HepG2 (cell line): ENCODE measurements around the gene RNF113A. TPM values are rescaled to one million over a fixed set of nuclear protein-coding genes. Genes with fewer than 3 reads are reported as not detected.

Experiments
- ATF6 ChIP-seq: sonication (generic); formaldehyde crosslinking; conservative IDR thresholded peaks from 2 replicates; pipeline ENCODE4 v1.4.0; 2020; ENCODE audit warnings: missing genetic modification reagents
- ELK4 ChIP-seq: sonication (generic); formaldehyde crosslinking; IDR thresholded peaks from 2 replicates; pipeline ENCODE4 v1.9.0; 2021; ENCODE audit warnings: missing genetic modification reagents, borderline replicate concordance
- FOXC1 ChIP-seq: sonication (generic); formaldehyde crosslinking; IDR thresholded peaks from 2 replicates; pipeline ENCODE4 v1.8.0; 2022; ENCODE audit warnings: mild to moderate bottlenecking, missing genetic modification reagents, borderline replicate concordance
- HHEX ChIP-seq: IDR thresholded peaks from 2 replicates; pipeline ENCODE4 v1.6.1; 2016; ENCODE audit warnings: control low read depth
- HNRNPH1 ChIP-seq: fragments of 200-400 bp; formaldehyde crosslinking; optimal IDR thresholded peaks from 2 replicates; pipeline ENCODE3; 2017; ENCODE audit warnings: mild to moderate bottlenecking, low read depth, low read length
- KDM6A ChIP-seq: IDR thresholded peaks from 2 replicates; pipeline ENCODE4 v1.6.1; 2016; ENCODE audit warnings: low read depth
- NFKBIZ ChIP-seq: IDR thresholded peaks from 2 replicates; pipeline ENCODE4 v1.6.1; 2018; ENCODE audit warnings: missing genetic modification reagents, missing compliant biosample characterization
- NR3C1 ChIP-seq: sonication (generic); formaldehyde crosslinking; IDR thresholded peaks from 2 replicates; pipeline ENCODE4 v1.4.0; 2020; ENCODE audit warnings: missing genetic modification reagents
- PHF5A ChIP-seq: IDR thresholded peaks from one replicate; pipeline ENCODE4 v1.6.1; 2018; ENCODE audit warnings: low read depth, missing genetic modification reagents; ENCODE audit not compliant: unreplicated experiment
- PITX1 ChIP-seq: sonication (generic); formaldehyde crosslinking; IDR thresholded peaks from 2 replicates; pipeline ENCODE4 v1.5.1; 2020; ENCODE audit warnings: mild to moderate bottlenecking, missing genetic modification reagents
- POLR2A ChIP-seq, 2 experiments: IDR thresholded peaks; 2 replicates each; pipeline ENCODE4 v1.6.1; 2011; ENCODE audit warnings: low read depth in 2 of 2, low read length in 2 of 2, mild to moderate bottlenecking in 1 of 2, moderate library complexity in 1 of 2; ENCODE audit not compliant: insufficient read depth in 1 of 2
- RFX5 ChIP-seq: IDR thresholded peaks from 2 replicates; pipeline ENCODE4 v1.6.1; 2011; ENCODE audit warnings: low read depth, low read length, improper control_type of control experiment
- SP140L ChIP-seq: sonication (generic); formaldehyde crosslinking; IDR thresholded peaks from 2 replicates; pipeline ENCODE4 v1.4.0; 2020; ENCODE audit warnings: missing genetic modification reagents, borderline replicate concordance
- ZBTB39 ChIP-seq: sonication (generic); formaldehyde crosslinking; IDR thresholded peaks from 2 replicates; pipeline ENCODE4 v1.5.0; 2020; ENCODE audit warnings: missing genetic modification reagents
- ZBTB7A ChIP-seq: sonication (generic); formaldehyde crosslinking; IDR thresholded peaks from 2 replicates; pipeline ENCODE4 v1.8.0; 2022; ENCODE audit warnings: mild to moderate bottlenecking, missing genetic modification reagents
- ZNF143 ChIP-seq: sonication (generic); formaldehyde crosslinking; IDR thresholded peaks from 2 replicates; pipeline ENCODE4 v1.4.0; 2020; ENCODE audit warnings: missing genetic modification reagents
- ZNF180 ChIP-seq: sonication (generic); formaldehyde crosslinking; IDR thresholded peaks from 2 replicates; pipeline ENCODE4 v1.4.0; 2020; ENCODE audit warnings: low read depth, missing genetic modification reagents, borderline replicate concordance
- ZNF224 ChIP-seq: sonication (generic); formaldehyde crosslinking; IDR thresholded peaks from 2 replicates; pipeline ENCODE4 v1.5.0; 2020; ENCODE audit warnings: mild to moderate bottlenecking, missing genetic modification reagents
- ZNF501 ChIP-seq: sonication (generic); formaldehyde crosslinking; IDR thresholded peaks from 2 replicates; pipeline ENCODE4 v1.5.1; 2020; ENCODE audit warnings: mild to moderate bottlenecking, moderate library complexity, missing genetic modification reagents
- ZNF605 ChIP-seq: sonication (generic); formaldehyde crosslinking; IDR thresholded peaks from 2 replicates; pipeline ENCODE4 v1.8.0; 2022; ENCODE audit warnings: mild to moderate bottlenecking, missing genetic modification reagents
- ZNF790 ChIP-seq: sonication (generic); formaldehyde crosslinking; IDR thresholded peaks from 2 replicates; pipeline ENCODE4 v1.8.0; 2022; ENCODE audit warnings: missing genetic modification reagents, mild to moderate bottlenecking, borderline replicate concordance
- polyA plus RNA-seq, 8 experiments: library from polyadenylated mRNA; depleted of rRNA in 3 of 8; stranded (reverse) in 7 of 8; unstranded in 1 of 8; fragments of >200 nt; fragmentation: Illumina TruSeq in 4 of 8; extraction: Trizol in 4 of 8; gene quantifications; 2 replicates each; pipeline versions ENCODE4 v1.2.1 to v1.2.3, GENCODE V29; 2011 to 2016; ENCODE audit warnings: low read depth in 4 of 8, missing spikeins in 1 of 8, mixed read lengths in 1 of 8; ENCODE audit not compliant: insufficient read depth in 1 of 8
- total RNA-seq, 5 experiments: library from RNA; depleted of rRNA; stranded (reverse); fragments of >200 nt; fragmentation: Illumina TruSeq; extraction: Trizol; gene quantifications; 2 replicates each; pipeline ENCODE4 v1.2.3, GENCODE V29; 2016; ENCODE audit warnings: low read depth in 1 of 5
- TF ChIP-seq, protein P1 (sequence below): IDR thresholded peaks from 2 replicates; pipeline ENCODE4 v1.4.0; 2020; ENCODE audit warnings: mild to moderate bottlenecking, missing genetic modification reagents

RNF113A gene
- total and polyA plus RNA-seq, 2 of the 13 experiments (the other 11 are each of a cell fraction or from before 2014, with no cell fraction given): 14.0 to 15.4 TPM

- TF ChIP-seq NR3C1 (CRISPR knock-in tag): no peak
- TF ChIP-seq POLR2A (IDR thresholded peaks at IDR 0.05; ENCODE audit: insufficient read depth in 1 of 2, low read depth in 2 of 2, low read length in 2 of 2): peak; percentile 86 to 90
- no peak for TF ChIP-seq ZNF501
- no peak for TF ChIP-seq HNRNPH1
- TF ChIP-seq ELK4: no peak
- peak; percentile 89 for TF ChIP-seq ZNF143 (CRISPR knock-in tag)
- no peak for TF ChIP-seq KDM6A (CRISPR knock-in tag)
- no peak for TF ChIP-seq PITX1
- no peak for TF ChIP-seq ATF6
- TF ChIP-seq ZBTB39 (CRISPR knock-in tag): no peak
- TF ChIP-seq ZNF605 (CRISPR knock-in tag): no peak
- no peak for TF ChIP-seq ZBTB7A (CRISPR knock-in tag)
- no peak for TF ChIP-seq FOXC1 (CRISPR knock-in tag)
- TF ChIP-seq SP140L (CRISPR knock-in tag): no peak
- no peak for TF ChIP-seq ZNF790
- no peak for TF ChIP-seq PHF5A (CRISPR knock-in tag)
- TF ChIP-seq HHEX (CRISPR knock-in tag): no peak
- no peak for TF ChIP-seq NFKBIZ (CRISPR knock-in tag)
- TF ChIP-seq, protein P1, sequence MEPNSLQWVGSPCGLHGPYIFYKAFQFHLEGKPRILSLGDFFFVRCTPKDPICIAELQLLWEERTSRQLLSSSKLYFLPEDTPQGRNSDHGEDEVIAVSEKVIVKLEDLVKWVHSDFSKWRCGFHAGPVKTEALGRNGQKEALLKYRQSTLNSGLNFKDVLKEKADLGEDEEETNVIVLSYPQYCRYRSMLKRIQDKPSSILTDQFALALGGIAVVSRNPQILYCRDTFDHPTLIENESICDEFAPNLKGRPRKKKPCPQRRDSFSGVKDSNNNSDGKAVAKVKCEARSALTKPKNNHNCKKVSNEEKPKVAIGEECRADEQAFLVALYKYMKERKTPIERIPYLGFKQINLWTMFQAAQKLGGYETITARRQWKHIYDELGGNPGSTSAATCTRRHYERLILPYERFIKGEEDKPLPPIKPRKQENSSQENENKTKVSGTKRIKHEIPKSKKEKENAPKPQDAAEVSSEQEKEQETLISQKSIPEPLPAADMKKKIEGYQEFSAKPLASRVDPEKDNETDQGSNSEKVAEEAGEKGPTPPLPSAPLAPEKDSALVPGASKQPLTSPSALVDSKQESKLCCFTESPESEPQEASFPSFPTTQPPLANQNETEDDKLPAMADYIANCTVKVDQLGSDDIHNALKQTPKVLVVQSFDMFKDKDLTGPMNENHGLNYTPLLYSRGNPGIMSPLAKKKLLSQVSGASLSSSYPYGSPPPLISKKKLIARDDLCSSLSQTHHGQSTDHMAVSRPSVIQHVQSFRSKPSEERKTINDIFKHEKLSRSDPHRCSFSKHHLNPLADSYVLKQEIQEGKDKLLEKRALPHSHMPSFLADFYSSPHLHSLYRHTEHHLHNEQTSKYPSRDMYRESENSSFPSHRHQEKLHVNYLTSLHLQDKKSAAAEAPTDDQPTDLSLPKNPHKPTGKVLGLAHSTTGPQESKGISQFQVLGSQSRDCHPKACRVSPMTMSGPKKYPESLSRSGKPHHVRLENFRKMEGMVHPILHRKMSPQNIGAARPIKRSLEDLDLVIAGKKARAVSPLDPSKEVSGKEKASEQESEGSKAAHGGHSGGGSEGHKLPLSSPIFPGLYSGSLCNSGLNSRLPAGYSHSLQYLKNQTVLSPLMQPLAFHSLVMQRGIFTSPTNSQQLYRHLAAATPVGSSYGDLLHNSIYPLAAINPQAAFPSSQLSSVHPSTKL (CRISPR knock-in tag): no peak; the same call in 1 of the 2 replicates
- no peak for TF ChIP-seq ZNF224
- no peak for TF ChIP-seq ZNF180 (CRISPR knock-in tag)
- no peak for TF ChIP-seq RFX5
These were observed at the start of gene RNF113A, which contains the start of gene NDUFA1 (continued) for GRCh38 chrX:119871599-119872395.
